Measurements from ENCODE around the gene HOXB7. TPM values are rescaled to one million over a fixed set of nuclear protein-coding genes. Genes with fewer than 3 reads are reported as not detected.

Gene HOXB7
- total and polyA plus RNA-seq, 8 donors: 2.4 to 10.5 (median 6.4) TPM

DNA sequence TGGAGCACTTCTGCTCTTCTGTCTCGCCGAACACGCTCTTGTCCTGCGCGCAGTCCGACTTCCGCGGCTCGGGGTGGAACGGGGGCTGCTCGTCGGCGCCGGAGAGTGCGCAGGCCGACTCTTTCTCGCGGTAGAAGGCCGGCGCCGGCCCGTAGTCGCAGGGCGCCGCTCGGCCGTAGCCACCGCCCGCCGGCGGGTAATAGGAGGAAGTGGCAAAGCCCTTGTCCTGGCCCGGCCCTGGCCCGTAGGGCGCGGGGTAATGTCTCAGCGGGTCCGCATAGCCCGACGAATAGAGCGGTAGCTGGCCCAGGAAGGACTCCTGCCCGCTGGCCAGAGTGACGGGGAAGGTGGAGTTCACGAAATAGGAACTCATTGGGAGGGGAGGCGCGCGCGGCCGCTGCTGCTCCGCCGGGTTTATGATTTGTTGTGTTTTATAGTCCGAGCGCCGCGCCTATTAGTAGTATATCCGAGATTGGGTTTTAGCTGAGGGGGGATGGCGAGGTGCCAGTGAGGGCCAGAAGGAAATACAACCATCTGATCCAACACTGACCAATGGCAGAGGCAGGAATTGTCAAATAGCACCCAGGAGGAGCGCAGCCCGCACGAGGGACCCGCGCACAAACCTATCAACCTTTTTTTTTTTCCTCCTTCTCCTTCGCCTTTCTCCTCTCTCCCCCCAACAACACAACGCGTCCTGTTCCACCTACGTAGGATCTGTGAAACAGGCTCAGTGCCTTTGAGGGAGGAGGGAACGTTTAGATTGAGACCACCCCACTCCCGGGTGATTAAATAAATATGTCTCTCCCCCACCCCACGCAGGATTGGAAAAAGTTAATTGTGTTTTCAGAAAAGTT lies 12.8 kb downstream of the HOXB7 start:
- TF ChIP-seq, protein P1, sequence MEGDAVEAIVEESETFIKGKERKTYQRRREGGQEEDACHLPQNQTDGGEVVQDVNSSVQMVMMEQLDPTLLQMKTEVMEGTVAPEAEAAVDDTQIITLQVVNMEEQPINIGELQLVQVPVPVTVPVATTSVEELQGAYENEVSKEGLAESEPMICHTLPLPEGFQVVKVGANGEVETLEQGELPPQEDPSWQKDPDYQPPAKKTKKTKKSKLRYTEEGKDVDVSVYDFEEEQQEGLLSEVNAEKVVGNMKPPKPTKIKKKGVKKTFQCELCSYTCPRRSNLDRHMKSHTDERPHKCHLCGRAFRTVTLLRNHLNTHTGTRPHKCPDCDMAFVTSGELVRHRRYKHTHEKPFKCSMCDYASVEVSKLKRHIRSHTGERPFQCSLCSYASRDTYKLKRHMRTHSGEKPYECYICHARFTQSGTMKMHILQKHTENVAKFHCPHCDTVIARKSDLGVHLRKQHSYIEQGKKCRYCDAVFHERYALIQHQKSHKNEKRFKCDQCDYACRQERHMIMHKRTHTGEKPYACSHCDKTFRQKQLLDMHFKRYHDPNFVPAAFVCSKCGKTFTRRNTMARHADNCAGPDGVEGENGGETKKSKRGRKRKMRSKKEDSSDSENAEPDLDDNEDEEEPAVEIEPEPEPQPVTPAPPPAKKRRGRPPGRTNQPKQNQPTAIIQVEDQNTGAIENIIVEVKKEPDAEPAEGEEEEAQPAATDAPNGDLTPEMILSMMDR (IDR thresholded peaks at IDR 0.05): no peak
- peaks cover 13 to 37% of the 10 kb centered on the region in 2 donors for H3K4me1 ChIP-seq
- DNase-seq (peak in 3 of 4 donors; percentile 83 to 92 (median 87)), ATAC-seq (peak; percentile 29)
- peak overlapping the region; percentile 43 to 44 for H3K4me3 ChIP-seq
- peaks cover 72 to 99% of the 10 kb centered on the region in 2 donors for H3K27me3 ChIP-seq
- peak overlapping the region; percentile 68 to 82 for H3K27ac ChIP-seq
- intact Hi-C loops (cut with DNase I): loop anchor here in 1 of 2 donors (10.0 kb wide), 1 partner anchor 253 kb away; no protein-coding TSS in a partner anchor
- no peaks in the 10 kb centered on the region for H3K36me3 ChIP-seq
- no peaks in the 10 kb centered on the region for H3K9me3 ChIP-seq

DNA sequence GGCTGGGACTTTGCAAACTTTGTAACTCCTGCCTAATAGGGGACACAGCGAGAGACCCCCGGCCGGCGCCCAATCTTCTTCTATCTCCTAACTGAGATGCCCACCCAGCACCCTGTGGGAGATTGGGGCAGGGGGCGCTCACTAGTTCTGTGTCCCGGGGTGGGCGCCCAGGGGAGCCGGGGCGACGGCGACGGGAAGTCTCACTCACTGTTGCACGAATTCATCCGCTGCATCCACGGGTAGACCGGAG lies 13.4 kb downstream of the HOXB7 start:
- Histone ChIP-seq H3K27ac (peak overlapping the region; percentile 68 to 82), H3K9me3 (no peaks in the 10 kb centered on the region), H3K4me3 (peak overlapping the region; percentile 43 to 44), H3K27me3 (peaks cover 71 to 99% of the 10 kb centered on the region in 2 donors), H3K4me1 (peaks cover 14 to 37% of the 10 kb centered on the region in 2 donors), H3K36me3 (no peaks in the 10 kb centered on the region)
- DNase-seq (no peak), ATAC-seq (no peak)
- intact Hi-C loops (cut with DNase I): loop anchor here in 1 of 2 donors (10.0 kb wide), 1 partner anchor 253 kb away; no protein-coding TSS in a partner anchor
- TF ChIP-seq, protein P1 (IDR thresholded peaks at IDR 0.05): no peak

DNA sequence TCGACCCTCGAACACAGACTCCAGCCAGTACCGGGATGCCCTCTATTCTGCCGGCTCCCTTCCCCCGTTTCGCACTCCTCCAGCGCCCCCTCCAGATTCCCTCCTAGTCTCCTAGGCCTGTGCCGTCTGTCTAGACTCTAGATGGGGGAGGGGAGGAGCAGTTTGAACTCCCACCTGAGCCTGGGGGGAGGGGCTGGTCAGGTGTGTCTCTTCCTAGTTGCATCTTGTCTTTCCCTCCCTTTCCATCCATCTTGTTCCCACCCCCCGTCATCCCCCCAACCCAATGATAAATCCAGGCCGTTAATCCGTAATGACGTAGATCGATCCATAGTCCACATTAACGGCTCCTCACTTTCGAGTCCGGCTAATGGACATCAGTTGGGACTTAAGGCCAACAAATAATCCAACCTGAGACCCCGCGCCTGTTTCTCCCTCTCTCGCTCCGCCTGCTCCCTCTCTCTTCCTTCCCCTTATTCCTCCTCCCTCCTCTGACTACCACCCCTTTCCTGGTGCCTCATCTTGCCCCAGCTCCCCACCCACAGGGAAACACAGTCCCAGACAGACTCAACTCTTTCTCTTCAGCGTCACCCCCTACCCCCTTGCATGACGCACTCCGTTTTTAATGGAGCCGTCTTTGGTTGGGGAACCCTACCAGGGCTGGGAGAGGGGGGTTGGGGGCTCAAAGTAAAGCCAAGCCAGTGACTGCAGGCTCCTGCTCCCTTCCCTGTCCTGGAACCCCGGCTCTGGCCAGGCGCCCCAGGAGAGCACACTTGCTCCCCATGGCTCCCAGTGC lies 13.9 kb downstream of the HOXB7 start:
- TF ChIP-seq, protein P1 (IDR thresholded peaks at IDR 0.05): no peak
- DNase-seq: peak in 1 of 4 donors; percentile 32
- Histone ChIP-seq H3K27ac (peak overlapping the region; percentile 68 to 82), H3K27me3 (peaks cover 71 to 99% of the 10 kb centered on the region in 2 donors), H3K36me3 (no peaks in the 10 kb centered on the region), H3K4me3 (peak overlapping the region; percentile 43 to 44), H3K4me1 (peaks cover 12 to 37% of the 10 kb centered on the region in 2 donors), H3K9me3 (no peaks in the 10 kb centered on the region)
- intact Hi-C loops (cut with DNase I): loop anchor here in 1 of 2 donors (10.0 kb wide), 1 partner anchor 252 kb away; no protein-coding TSS in a partner anchor
- ATAC-seq: peak; percentile 21

DNA sequence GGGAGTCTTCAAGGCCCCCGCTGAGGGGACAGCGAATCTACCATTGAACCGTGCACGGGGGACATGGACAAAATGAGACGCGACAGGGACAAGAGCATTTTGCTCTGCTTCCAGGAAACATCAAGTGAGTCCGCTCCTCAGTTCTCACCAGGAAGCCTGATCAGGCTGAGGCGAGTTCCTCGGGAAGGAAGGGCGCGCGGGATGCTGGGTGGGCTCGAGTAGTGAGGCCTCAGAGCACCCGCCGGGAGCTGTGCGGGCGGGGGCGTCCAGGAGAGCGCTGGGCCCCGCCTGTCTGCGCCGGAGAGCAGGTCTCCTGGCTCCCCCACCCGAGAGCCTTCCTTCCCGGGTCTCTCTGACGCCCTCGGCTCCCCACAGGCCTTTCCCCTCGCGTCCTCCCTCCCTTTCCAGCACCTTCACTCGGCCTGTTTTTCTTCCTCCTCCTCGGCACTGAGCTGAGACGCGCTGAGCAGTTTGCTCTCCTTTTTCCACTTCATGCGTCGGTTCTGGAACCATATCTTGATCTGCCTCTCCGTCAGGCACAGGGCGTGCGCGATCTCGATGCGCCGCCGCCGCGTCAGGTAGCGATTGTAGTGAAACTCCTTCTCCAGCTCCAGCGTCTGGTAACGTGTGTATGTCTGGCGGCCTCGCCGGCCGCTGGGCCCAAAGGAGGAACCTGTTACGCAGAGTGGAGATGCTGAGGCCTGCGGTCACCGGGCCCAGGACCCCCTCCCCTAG lies 14.7 kb downstream of the HOXB7 start:
- Histone ChIP-seq H3K9me3 (no peaks in the 10 kb centered on the region), H3K27ac (peak overlapping the region in 1 of 2 donors; percentile 33), H3K4me3 (peak overlapping the region; percentile 9 to 44), H3K27me3 (peaks cover 68 to 99% of the 10 kb centered on the region in 2 donors), H3K4me1 (peaks cover 12 to 36% of the 10 kb centered on the region in 2 donors), H3K36me3 (no peaks in the 10 kb centered on the region)
- no peak for DNase-seq
- ATAC-seq: no peak
- TF ChIP-seq, protein P1 (IDR thresholded peaks at IDR 0.05): no peak
- intact Hi-C loops (cut with DNase I): loop anchor here in 1 of 2 donors (10.0 kb wide), 1 partner anchor 251 kb away; no protein-coding TSS in a partner anchor
